GM12878 (cell line): ENCODE measurements around the gene OGFRL1.

Source experiments
- BHLHE40 ChIP-seq, 2 experiments: fragments of 450-650 bp in 1 of 2; IDR thresholded peaks; 2 replicates each; pipeline ENCODE4 v1.6.1; 2011 to 2017; ENCODE audit warnings: low read depth in 2 of 2, borderline replicate concordance in 1 of 2, improper control_type of control experiment in 1 of 2, low read length in 1 of 2, mild to moderate bottlenecking in 1 of 2
- MEF2A ChIP-seq: IDR thresholded peaks from 2 replicates; pipeline ENCODE4 v1.6.1; 2011; ENCODE audit warnings: low read depth, mild to moderate bottlenecking, low read length, moderate library complexity; ENCODE audit not compliant: insufficient read depth
- POLR2A ChIP-seq: IDR thresholded peaks from 2 replicates; pipeline ENCODE4 v1.6.1; 2011; ENCODE audit warnings: low read depth, mild to moderate bottlenecking, low read length
- POLR2AphosphoS5 ChIP-seq: IDR thresholded peaks from 2 replicates; pipeline ENCODE4 v1.6.1; 2011; ENCODE audit warnings: mild to moderate bottlenecking, low read length, inconsistent platforms
- RELA ChIP-seq: fragments of 450-650 bp; IDR thresholded peaks from 2 replicates; pipeline ENCODE4 v1.8.0; 2014; ENCODE audit warnings: borderline replicate concordance; ENCODE audit not compliant: partially characterized antibody
- SREBF2 ChIP-seq: IDR thresholded peaks from 2 replicates; pipeline ENCODE4 v1.6.1; 2012; ENCODE audit warnings: mild to moderate bottlenecking, low read length
- STAT3 ChIP-seq: IDR thresholded peaks from 2 replicates; pipeline ENCODE4 v1.6.1; 2011; ENCODE audit warnings: low read depth, low read length, improper control_type of control experiment
- SUPT20H ChIP-seq: IDR thresholded peaks from 2 replicates; pipeline ENCODE4 v1.6.1; 2011; ENCODE audit warnings: low read depth, mild to moderate bottlenecking, low read length, moderate library complexity, borderline replicate concordance; ENCODE audit not compliant: control insufficient read depth
- TCF12 ChIP-seq: IDR thresholded peaks from 2 replicates; pipeline ENCODE4 v1.6.1; 2011; ENCODE audit warnings: low read depth, mild to moderate bottlenecking, low read length
- TF ChIP-seq, protein P1 (sequence below), 3 experiments: IDR thresholded peaks in 2 of 3; conservative IDR thresholded peaks in 1 of 3; 2 replicates each; pipeline ENCODE4 v1.5.1; 2011; ENCODE audit warnings: low read depth in 3 of 3, low read length in 3 of 3, mild to moderate bottlenecking in 3 of 3, control low read depth in 2 of 3, moderate library complexity in 2 of 3, inconsistent platforms in 1 of 3, mixed read lengths in 1 of 3; ENCODE audit not compliant: control insufficient read depth in 2 of 3, insufficient read depth in 1 of 3; ENCODE audit errors: extremely low read depth in 1 of 3
- TF ChIP-seq, protein P2 (sequence below): IDR thresholded peaks from 2 replicates; pipeline ENCODE4 v1.6.1; 2012; ENCODE audit warnings: mild to moderate bottlenecking, low read depth, low read length

- no peak for TF ChIP-seq BHLHE40 (IDR thresholded peaks at IDR 0.05; ENCODE audit: borderline replicate concordance in 1 of 2, low read depth in 2 of 2, low read length in 1 of 2)
- TF ChIP-seq MEF2A = no peak
- no peak for TF ChIP-seq TCF12
- TF ChIP-seq SREBF2 = no peak
- TF ChIP-seq POLR2A = no peak
- TF ChIP-seq, protein P1, sequence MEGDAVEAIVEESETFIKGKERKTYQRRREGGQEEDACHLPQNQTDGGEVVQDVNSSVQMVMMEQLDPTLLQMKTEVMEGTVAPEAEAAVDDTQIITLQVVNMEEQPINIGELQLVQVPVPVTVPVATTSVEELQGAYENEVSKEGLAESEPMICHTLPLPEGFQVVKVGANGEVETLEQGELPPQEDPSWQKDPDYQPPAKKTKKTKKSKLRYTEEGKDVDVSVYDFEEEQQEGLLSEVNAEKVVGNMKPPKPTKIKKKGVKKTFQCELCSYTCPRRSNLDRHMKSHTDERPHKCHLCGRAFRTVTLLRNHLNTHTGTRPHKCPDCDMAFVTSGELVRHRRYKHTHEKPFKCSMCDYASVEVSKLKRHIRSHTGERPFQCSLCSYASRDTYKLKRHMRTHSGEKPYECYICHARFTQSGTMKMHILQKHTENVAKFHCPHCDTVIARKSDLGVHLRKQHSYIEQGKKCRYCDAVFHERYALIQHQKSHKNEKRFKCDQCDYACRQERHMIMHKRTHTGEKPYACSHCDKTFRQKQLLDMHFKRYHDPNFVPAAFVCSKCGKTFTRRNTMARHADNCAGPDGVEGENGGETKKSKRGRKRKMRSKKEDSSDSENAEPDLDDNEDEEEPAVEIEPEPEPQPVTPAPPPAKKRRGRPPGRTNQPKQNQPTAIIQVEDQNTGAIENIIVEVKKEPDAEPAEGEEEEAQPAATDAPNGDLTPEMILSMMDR (IDR thresholded peaks at IDR 0.05 in 2 of 3, conservative IDR thresholded peaks at IDR 0.05 in 1 of 3; ENCODE audit: control insufficient read depth in 2 of 3, extremely low read depth in 1 of 3, insufficient read depth in 1 of 3, low read depth in 3 of 3, low read length in 3 of 3) = no peak
- no peak for TF ChIP-seq RELA
- TF ChIP-seq POLR2AphosphoS5 = no peak
- TF ChIP-seq, protein P2, sequence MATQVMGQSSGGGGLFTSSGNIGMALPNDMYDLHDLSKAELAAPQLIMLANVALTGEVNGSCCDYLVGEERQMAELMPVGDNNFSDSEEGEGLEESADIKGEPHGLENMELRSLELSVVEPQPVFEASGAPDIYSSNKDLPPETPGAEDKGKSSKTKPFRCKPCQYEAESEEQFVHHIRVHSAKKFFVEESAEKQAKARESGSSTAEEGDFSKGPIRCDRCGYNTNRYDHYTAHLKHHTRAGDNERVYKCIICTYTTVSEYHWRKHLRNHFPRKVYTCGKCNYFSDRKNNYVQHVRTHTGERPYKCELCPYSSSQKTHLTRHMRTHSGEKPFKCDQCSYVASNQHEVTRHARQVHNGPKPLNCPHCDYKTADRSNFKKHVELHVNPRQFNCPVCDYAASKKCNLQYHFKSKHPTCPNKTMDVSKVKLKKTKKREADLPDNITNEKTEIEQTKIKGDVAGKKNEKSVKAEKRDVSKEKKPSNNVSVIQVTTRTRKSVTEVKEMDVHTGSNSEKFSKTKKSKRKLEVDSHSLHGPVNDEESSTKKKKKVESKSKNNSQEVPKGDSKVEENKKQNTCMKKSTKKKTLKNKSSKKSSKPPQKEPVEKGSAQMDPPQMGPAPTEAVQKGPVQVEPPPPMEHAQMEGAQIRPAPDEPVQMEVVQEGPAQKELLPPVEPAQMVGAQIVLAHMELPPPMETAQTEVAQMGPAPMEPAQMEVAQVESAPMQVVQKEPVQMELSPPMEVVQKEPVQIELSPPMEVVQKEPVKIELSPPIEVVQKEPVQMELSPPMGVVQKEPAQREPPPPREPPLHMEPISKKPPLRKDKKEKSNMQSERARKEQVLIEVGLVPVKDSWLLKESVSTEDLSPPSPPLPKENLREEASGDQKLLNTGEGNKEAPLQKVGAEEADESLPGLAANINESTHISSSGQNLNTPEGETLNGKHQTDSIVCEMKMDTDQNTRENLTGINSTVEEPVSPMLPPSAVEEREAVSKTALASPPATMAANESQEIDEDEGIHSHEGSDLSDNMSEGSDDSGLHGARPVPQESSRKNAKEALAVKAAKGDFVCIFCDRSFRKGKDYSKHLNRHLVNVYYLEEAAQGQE = no peak
- TF ChIP-seq SUPT20H = no peak
- TF ChIP-seq STAT3 = no peak
These were observed 12.9 kb downstream of the OGFRL1 start for GRCh38 chr6:71301546-71301945.
